ENCODE data around the gene UNC45A.

The UNC45A gene

DNA sequence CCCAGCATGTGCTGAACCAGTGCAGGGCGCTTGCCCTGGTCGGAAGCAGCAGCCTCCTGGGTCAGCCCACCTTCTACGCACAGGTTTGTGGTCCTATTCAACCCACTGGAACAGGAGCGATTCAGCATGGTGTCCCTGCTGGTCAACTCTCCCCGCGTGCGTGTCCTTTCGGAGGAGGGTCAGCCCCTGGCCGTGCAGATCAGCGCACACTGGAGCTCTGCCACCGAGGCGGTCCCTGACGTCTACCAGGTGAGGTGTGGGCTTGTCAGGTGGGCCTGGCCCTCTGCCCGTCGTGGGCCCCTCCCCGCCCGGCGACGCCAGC is 23.8 kb upstream of the UNC45A start:
- no peaks in the 10 kb centered on the region for H3K4me1 ChIP-seq (ENCODE audit: control insufficient read depth, low read depth, low read length)
- no peaks in the 10 kb centered on the region for H3K36me3 ChIP-seq (ENCODE audit: control insufficient read depth, insufficient read depth, low read length)
- H3K56ac ChIP-seq (ENCODE audit: low read length) = no peak overlapping the region
- no peak overlapping the region for H2AK5ac ChIP-seq (ENCODE audit: low read length)
- no peak overlapping the region for H3K9ac ChIP-seq (ENCODE audit: low read length)
- H3K27me3 ChIP-seq (ENCODE audit: insufficient read depth, low read length, poor library complexity) = no peaks in the 10 kb centered on the region
- H3K23ac ChIP-seq (ENCODE audit: low read length) = no peak overlapping the region
- no peak overlapping the region for H3K4ac ChIP-seq (ENCODE audit: low read depth, low read length)
- H4K8ac ChIP-seq (ENCODE audit: low read depth, low read length) = no peak overlapping the region
- H4K5ac ChIP-seq (ENCODE audit: low read length) = no peak overlapping the region
- H3K79me1 ChIP-seq (ENCODE audit: low read length) = no peaks in the 10 kb centered on the region
- no peak overlapping the region for H3K4me2 ChIP-seq (ENCODE audit: low read length)
- no peak overlapping the region for H2BK5ac ChIP-seq (ENCODE audit: low read length)
- no CpG with 5 or more reads among the region's 19 CpGs for WGBS (ENCODE audit: extremely low coverage, insufficient coverage, low lambda C conversion rate)
- no peak overlapping the region for H2BK120ac ChIP-seq (ENCODE audit: low read depth, low read length)
- H3K79me2 ChIP-seq (ENCODE audit: control insufficient read depth, insufficient read depth, low read length) = no peaks in the 10 kb centered on the region
- no peak for DNase-seq
- no peak overlapping the region for H3K4me3 ChIP-seq (ENCODE audit: low read length)
- no peak overlapping the region for H2BK15ac ChIP-seq (replicated peaks; ENCODE audit: low read depth)
- H3K27ac ChIP-seq (ENCODE audit: low read depth, low read length) = no peak overlapping the region
- no peak overlapping the region for H3K18ac ChIP-seq (ENCODE audit: low read length)

DNA sequence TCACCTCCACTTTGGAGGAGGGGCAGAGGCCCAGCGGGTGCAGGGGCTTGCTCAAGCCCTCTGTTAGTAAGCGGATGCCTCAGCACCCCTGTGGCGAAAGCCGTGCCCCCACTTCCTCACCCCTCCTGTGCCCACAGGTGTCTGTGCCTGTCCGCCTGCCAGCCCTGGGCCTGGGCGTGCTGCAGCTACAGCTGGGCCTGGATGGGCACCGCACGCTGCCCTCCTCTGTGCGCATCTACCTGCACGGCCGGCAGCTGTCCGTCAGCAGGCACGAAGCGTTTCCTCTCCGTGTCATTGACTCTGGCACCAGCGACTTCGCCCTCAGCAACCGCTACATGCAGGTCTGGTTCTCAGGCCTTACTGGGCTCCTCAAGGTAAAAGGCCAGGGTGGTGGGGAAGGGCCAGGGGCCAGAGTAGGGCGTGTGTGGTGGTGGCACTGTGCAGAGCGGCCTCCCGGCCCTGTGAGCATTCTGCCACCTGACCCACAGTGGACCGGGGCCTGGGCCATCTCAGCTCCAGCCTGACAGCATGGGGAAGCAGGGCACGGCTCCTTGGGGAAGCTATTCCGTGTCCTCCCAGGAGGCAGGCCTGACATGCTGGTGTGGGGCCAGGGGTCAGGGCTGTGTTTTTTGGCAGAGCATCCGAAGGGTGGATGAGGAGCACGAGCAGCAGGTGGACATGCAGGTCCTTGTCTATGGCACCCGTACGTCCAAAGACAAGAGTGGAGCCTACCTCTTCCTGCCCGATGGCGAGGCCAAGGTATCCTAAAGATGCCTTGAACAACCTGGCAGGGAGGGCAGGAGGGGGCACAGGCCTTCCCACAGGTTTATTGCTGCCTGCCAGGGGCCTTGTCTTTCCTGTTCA is 22.9 kb upstream of the UNC45A start:
- H3K27ac ChIP-seq (ENCODE audit: low read depth, low read length) = no peak overlapping the region
- H3K4me1 ChIP-seq (ENCODE audit: control insufficient read depth, low read depth, low read length) = no peaks in the 10 kb centered on the region
- no peak overlapping the region for H2BK15ac ChIP-seq (replicated peaks; ENCODE audit: low read depth)
- H2AK5ac ChIP-seq (ENCODE audit: low read length) = no peak overlapping the region
- H3K27me3 ChIP-seq (ENCODE audit: insufficient read depth, low read length, poor library complexity) = no peaks in the 10 kb centered on the region
- no peak overlapping the region for H3K4me2 ChIP-seq (ENCODE audit: low read length)
- no peak overlapping the region for H3K18ac ChIP-seq (ENCODE audit: low read length)
- H3K23ac ChIP-seq (ENCODE audit: low read length) = no peak overlapping the region
- WGBS (ENCODE audit: extremely low coverage, insufficient coverage, low lambda C conversion rate) = no CpG with 5 or more reads among the region's 30 CpGs
- no peak for DNase-seq
- no peak overlapping the region for H2BK5ac ChIP-seq (ENCODE audit: low read length)
- no peak overlapping the region for H2BK120ac ChIP-seq (ENCODE audit: low read depth, low read length)
- no peaks in the 10 kb centered on the region for H3K36me3 ChIP-seq (ENCODE audit: control insufficient read depth, insufficient read depth, low read length)
- no peak overlapping the region for H3K56ac ChIP-seq (ENCODE audit: low read length)
- H3K4ac ChIP-seq (ENCODE audit: low read depth, low read length) = no peak overlapping the region
- no peak overlapping the region for H4K5ac ChIP-seq (ENCODE audit: low read length)
- H3K9ac ChIP-seq (ENCODE audit: low read length) = no peak overlapping the region
- H4K8ac ChIP-seq (ENCODE audit: low read depth, low read length) = no peak overlapping the region
- H3K79me2 ChIP-seq (ENCODE audit: control insufficient read depth, insufficient read depth, low read length) = no peaks in the 10 kb centered on the region
- no peak overlapping the region for H3K4me3 ChIP-seq (ENCODE audit: low read length)
- no peaks in the 10 kb centered on the region for H3K79me1 ChIP-seq (ENCODE audit: low read length)

DNA sequence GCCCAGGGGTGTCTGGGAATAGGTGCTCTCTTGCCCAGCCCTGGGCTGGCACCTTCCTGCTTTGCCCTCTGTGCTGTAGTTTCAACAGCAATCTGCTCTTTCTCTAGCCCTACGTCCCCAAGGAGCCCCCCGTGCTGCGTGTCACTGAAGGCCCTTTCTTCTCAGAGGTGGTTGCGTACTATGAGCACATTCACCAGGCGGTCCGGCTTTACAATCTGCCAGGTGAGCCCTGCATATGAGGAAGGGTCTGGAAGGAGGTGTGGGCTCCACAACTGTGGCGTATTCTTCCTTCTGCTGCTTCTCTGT is 22.4 kb upstream of the UNC45A start:
- H3K56ac ChIP-seq (ENCODE audit: low read length) = no peak overlapping the region
- no peaks in the 10 kb centered on the region for H3K79me1 ChIP-seq (ENCODE audit: low read length)
- no peak overlapping the region for H2BK120ac ChIP-seq (ENCODE audit: low read depth, low read length)
- no peaks in the 10 kb centered on the region for H3K79me2 ChIP-seq (ENCODE audit: control insufficient read depth, insufficient read depth, low read length)
- H4K5ac ChIP-seq (ENCODE audit: low read length) = no peak overlapping the region
- H3K4ac ChIP-seq (ENCODE audit: low read depth, low read length) = no peak overlapping the region
- H2AK5ac ChIP-seq (ENCODE audit: low read length) = no peak overlapping the region
- no peaks in the 10 kb centered on the region for H3K36me3 ChIP-seq (ENCODE audit: control insufficient read depth, insufficient read depth, low read length)
- H3K4me1 ChIP-seq (ENCODE audit: control insufficient read depth, low read depth, low read length) = no peaks in the 10 kb centered on the region
- H3K18ac ChIP-seq (ENCODE audit: low read length) = no peak overlapping the region
- no peak overlapping the region for H3K4me3 ChIP-seq (ENCODE audit: low read length)
- no peak overlapping the region for H2BK5ac ChIP-seq (ENCODE audit: low read length)
- H3K27ac ChIP-seq (ENCODE audit: low read depth, low read length) = no peak overlapping the region
- no peaks in the 10 kb centered on the region for H3K27me3 ChIP-seq (ENCODE audit: insufficient read depth, low read length, poor library complexity)
- DNase-seq = no peak
- no peak overlapping the region for H4K8ac ChIP-seq (ENCODE audit: low read depth, low read length)
- no peak overlapping the region for H2BK15ac ChIP-seq (replicated peaks; ENCODE audit: low read depth)
- H3K23ac ChIP-seq (ENCODE audit: low read length) = no peak overlapping the region
- WGBS (ENCODE audit: extremely low coverage, insufficient coverage, low lambda C conversion rate) = no CpG with 5 or more reads among the region's 7 CpGs
- no peak overlapping the region for H3K9ac ChIP-seq (ENCODE audit: low read length)
- no peak overlapping the region for H3K4me2 ChIP-seq (ENCODE audit: low read length)

DNA sequence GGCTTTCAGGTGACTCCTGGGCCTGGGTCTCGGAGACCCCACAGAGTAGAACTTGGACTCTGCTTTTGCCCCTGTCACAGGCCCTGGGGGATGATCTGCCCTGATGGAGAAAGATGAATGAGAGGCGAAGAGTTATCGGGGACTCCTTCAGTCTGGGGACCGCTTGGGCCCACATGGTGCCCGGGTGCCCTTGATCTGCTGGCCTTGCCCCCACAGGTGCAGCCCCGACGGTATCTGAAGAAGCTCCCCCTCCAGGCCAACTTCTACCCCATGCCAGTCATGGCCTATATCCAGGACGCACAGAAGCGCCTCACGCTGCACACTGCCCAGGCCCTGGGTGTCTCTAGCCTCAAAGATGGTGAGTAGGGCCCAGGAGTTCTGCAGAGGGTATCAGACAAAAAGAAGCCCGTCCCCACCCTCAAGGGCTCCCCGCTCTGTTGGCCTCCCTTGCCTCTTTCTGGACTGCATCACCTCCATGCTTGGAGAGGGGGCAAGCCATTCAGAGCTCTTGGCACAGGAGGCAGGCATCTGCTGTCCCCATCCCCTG is 21.6 kb upstream of the UNC45A start:
- Histone ChIP-seq H3K27ac (ENCODE audit: low read depth, low read length) (no peak overlapping the region), H3K36me3 (ENCODE audit: control insufficient read depth, insufficient read depth, low read length) (no peaks in the 10 kb centered on the region), H3K56ac (ENCODE audit: low read length) (no peak overlapping the region), H4K8ac (ENCODE audit: low read depth, low read length) (no peak overlapping the region), H4K5ac (ENCODE audit: low read length) (no peak overlapping the region), H3K4me2 (ENCODE audit: low read length) (no peak overlapping the region), H2BK5ac (ENCODE audit: low read length) (no peak overlapping the region), H2BK15ac (replicated peaks; ENCODE audit: low read depth) (no peak overlapping the region), H2BK120ac (ENCODE audit: low read depth, low read length) (no peak overlapping the region), H3K79me1 (ENCODE audit: low read length) (no peaks in the 10 kb centered on the region), H3K4ac (ENCODE audit: low read depth, low read length) (no peak overlapping the region), H3K18ac (ENCODE audit: low read length) (no peak overlapping the region), H3K23ac (ENCODE audit: low read length) (no peak overlapping the region), H3K4me3 (ENCODE audit: low read length) (no peak overlapping the region), H3K4me1 (ENCODE audit: control insufficient read depth, low read depth, low read length) (no peaks in the 10 kb centered on the region), H2AK5ac (ENCODE audit: low read length) (no peak overlapping the region), H3K27me3 (ENCODE audit: insufficient read depth, low read length, poor library complexity) (no peaks in the 10 kb centered on the region), H3K79me2 (ENCODE audit: control insufficient read depth, insufficient read depth, low read length) (no peaks in the 10 kb centered on the region), H3K9ac (ENCODE audit: low read length) (no peak overlapping the region)
- DNase-seq = no peak
- no CpG with 5 or more reads among the region's 12 CpGs for WGBS (ENCODE audit: extremely low coverage, insufficient coverage, low lambda C conversion rate)

DNA sequence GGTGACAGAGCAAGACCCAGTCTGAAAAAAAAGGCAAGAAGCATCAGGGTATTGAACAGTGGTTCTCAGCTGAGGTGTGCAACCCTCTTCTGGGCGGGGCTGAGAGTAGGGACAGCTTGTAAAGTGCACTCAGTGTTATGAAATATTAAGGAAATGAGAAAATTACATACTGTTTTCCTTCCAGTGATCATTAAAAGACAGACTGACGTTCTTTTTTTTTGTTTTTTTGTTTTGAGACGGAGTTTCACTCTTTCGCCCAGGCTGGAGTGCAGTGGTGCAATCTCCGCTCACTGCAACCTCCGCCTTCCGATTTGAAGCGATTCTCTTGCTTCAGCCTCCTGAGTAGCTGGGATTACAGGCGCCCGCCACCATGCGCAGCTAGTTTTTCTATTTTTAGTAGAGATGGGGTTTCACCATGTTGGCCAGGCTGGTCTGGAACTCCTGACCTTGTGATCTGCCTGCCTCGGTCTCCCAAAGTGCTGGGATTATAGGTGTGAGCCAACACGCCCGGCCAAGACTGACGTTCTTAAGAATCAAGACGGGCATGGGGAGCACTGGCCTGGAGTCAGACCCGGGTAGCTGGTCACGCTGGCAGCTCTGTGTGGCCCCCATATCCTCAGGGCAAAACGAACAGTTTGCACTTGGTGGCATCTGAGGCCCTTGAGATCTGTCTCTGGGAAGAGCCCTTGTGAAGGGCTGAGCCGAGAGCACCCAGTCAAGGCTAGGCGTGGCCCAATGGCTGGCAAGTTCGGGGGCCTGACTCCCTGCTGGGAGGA is 20.6 kb upstream of the UNC45A start:
- Histone ChIP-seq H2BK120ac (ENCODE audit: low read depth, low read length) (no peak overlapping the region), H2AK5ac (ENCODE audit: low read length) (no peak overlapping the region), H3K27me3 (ENCODE audit: insufficient read depth, low read length, poor library complexity) (no peaks in the 10 kb centered on the region), H3K4me1 (ENCODE audit: control insufficient read depth, low read depth, low read length) (no peaks in the 10 kb centered on the region), H2BK15ac (replicated peaks; ENCODE audit: low read depth) (no peak overlapping the region), H4K8ac (ENCODE audit: low read depth, low read length) (no peak overlapping the region), H3K9ac (ENCODE audit: low read length) (no peak overlapping the region), H3K27ac (ENCODE audit: low read depth, low read length) (no peak overlapping the region), H3K4me2 (ENCODE audit: low read length) (no peak overlapping the region), H3K23ac (ENCODE audit: low read length) (no peak overlapping the region), H3K79me2 (ENCODE audit: control insufficient read depth, insufficient read depth, low read length) (no peaks in the 10 kb centered on the region), H4K5ac (ENCODE audit: low read length) (no peak overlapping the region), H3K4ac (ENCODE audit: low read depth, low read length) (no peak overlapping the region), H3K79me1 (ENCODE audit: low read length) (no peaks in the 10 kb centered on the region), H3K56ac (ENCODE audit: low read length) (no peak overlapping the region), H3K36me3 (ENCODE audit: control insufficient read depth, insufficient read depth, low read length) (no peaks in the 10 kb centered on the region), H2BK5ac (ENCODE audit: low read length) (no peak overlapping the region), H3K18ac (ENCODE audit: low read length) (no peak overlapping the region), H3K4me3 (ENCODE audit: low read length) (no peak overlapping the region)
- WGBS (ENCODE audit: extremely low coverage, insufficient coverage, low lambda C conversion rate) = no CpG with 5 or more reads among the region's 22 CpGs
- no peak for DNase-seq

All from mesendoderm (in vitro differentiated cells).